ENCODE results near the gene ALDH3A1. TPM values are rescaled to one million over a fixed set of nuclear protein-coding genes. Genes with fewer than 3 reads are reported as not detected.

ALDH3A1 gene
- total and polyA plus RNA-seq, 2 experiments from 2014 or later, result 0.17 to 0.21 TPM

DNA sequence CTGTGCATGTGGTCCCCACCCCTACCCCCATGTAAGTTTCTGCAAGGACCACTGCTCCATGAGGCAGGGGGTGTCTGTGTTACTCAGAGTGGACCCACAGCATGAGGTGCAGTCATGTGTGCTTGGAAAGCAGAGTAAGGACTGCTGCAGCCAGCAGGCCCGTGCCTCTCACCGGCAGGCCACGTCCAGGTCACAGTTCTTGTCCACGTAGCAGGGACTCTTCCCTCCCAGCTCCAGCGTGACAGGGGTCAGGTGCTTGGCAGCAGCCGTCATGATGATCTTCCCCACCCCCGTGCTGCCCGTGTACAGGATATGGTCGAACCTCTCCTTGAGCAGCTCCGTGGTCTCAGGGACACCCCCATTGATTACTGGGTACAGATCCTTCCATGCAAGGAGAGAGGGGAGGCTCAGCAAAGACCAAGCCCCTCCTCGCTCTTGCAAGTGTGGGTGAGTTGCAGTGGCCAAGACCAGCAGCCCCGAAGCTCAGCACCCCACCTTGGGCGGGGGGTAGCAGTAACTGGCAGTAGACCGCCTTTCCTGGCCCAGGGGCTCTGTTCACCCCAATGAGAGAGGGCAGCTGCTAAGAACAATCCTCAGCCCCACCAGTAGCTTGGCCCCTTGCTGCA lies 6.2 kb downstream of the ALDH3A1 start:
- peaks cover 4% of the 10 kb centered on the region; the same call in 2 of the 3 replicates for H3K4me1 Mint-ChIP-seq
- H3K27me3 Mint-ChIP-seq (ENCODE audit: insufficient read depth, low read depth, poor library complexity), result peaks cover 15% of the 10 kb centered on the region
- H3K27me3 ChIP-seq (ENCODE audit: insufficient read depth), result peaks cover 5% of the 10 kb centered on the region; the same call in 1 of the 2 replicates
- H3K36me3 Mint-ChIP-seq (ENCODE audit: low read depth), result no peaks in the 10 kb centered on the region
- no peaks in the 10 kb centered on the region for H3K79me2 ChIP-seq (replicated peaks; ENCODE audit: insufficient read depth)
- no peak overlapping the region for H3K4me2 ChIP-seq
- DNase-seq (ENCODE audit: low spot score), result no peak
- H3K4me3 Mint-ChIP-seq, result no peak overlapping the region
- H2AFZ ChIP-seq, result no peak overlapping the region
- no peak for ATAC-seq
- no peaks in the 10 kb centered on the region for H3K36me3 ChIP-seq (ENCODE audit: insufficient read depth)
- no peaks in the 10 kb centered on the region for H3K9me2 ChIP-seq (ENCODE audit: insufficient read depth)
- H3K27ac ChIP-seq (ENCODE audit: low read depth), result no peak overlapping the region
- H3K27ac Mint-ChIP-seq, result no peak overlapping the region
- H4K20me1 ChIP-seq (replicated peaks; ENCODE audit: insufficient read depth), result no peaks in the 10 kb centered on the region
- H3K4me3 ChIP-seq, result no peak overlapping the region
- no peaks in the 10 kb centered on the region for H3K9me3 Mint-ChIP-seq
- 0 out of 2 replicates have a peak, but pooled peaks cover 3% of the 10 kb centered on the region for H3F3A ChIP-seq (replicated peaks; ENCODE audit: low read depth)
- TF ChIP-seq ZNF331 (CRISPR knock-in tag; IDR thresholded peaks at IDR 0.05; ENCODE audit: low read depth) (no peak), ZNF114 (CRISPR knock-in tag; IDR thresholded peaks at IDR 0.05) (no peak), EZH2 (IDR thresholded peaks at IDR 0.05; ENCODE audit: low read depth, unreplicated experiment) (no peak), JUNB (IDR thresholded peaks at IDR 0.05; ENCODE audit: unreplicated experiment) (no peak), REST (IDR thresholded peaks at IDR 0.05; ENCODE audit: unreplicated experiment) (no peak), NANOG (IDR thresholded peaks at IDR 0.05; ENCODE audit: borderline replicate concordance) (no peak), STAT1 (IDR thresholded peaks at IDR 0.05; ENCODE audit: unreplicated experiment) (no peak), POLR2AphosphoS5 (IDR thresholded peaks at IDR 0.05; ENCODE audit: low read depth) (no peak), ETS1 (IDR thresholded peaks at IDR 0.05) (no peak), CREB1 (CRISPR knock-in tag; IDR thresholded peaks at IDR 0.05; ENCODE audit: low read depth) (no peak), EZH2phosphoT487 (IDR thresholded peaks at IDR 0.05; ENCODE audit: unreplicated experiment) (no peak), ZNF462 (CRISPR knock-in tag; IDR thresholded peaks at IDR 0.05) (no peak)
- TF ChIP-seq, protein P1, sequence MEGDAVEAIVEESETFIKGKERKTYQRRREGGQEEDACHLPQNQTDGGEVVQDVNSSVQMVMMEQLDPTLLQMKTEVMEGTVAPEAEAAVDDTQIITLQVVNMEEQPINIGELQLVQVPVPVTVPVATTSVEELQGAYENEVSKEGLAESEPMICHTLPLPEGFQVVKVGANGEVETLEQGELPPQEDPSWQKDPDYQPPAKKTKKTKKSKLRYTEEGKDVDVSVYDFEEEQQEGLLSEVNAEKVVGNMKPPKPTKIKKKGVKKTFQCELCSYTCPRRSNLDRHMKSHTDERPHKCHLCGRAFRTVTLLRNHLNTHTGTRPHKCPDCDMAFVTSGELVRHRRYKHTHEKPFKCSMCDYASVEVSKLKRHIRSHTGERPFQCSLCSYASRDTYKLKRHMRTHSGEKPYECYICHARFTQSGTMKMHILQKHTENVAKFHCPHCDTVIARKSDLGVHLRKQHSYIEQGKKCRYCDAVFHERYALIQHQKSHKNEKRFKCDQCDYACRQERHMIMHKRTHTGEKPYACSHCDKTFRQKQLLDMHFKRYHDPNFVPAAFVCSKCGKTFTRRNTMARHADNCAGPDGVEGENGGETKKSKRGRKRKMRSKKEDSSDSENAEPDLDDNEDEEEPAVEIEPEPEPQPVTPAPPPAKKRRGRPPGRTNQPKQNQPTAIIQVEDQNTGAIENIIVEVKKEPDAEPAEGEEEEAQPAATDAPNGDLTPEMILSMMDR (conservative IDR thresholded peaks at IDR 0.05; ENCODE audit: low read depth in 2 of 2), result no peak
- peaks cover 3% of the 10 kb centered on the region; the same call in 1 of the 2 replicates for H3K4me1 ChIP-seq (ENCODE audit: insufficient read depth)
